Fibroblast of lung (primary cell): Measurements from ENCODE around the gene POLG2. TPM values are rescaled to one million over a fixed set of nuclear protein-coding genes. Genes with fewer than 3 reads are reported as not detected.

Experiments
- DNase-seq, 2 donors: peaks; one replicate each; pipeline versions ENCODE4 v3.0.0 to v3.0.0-alpha.2; 2010; ENCODE audit warnings: low read depth in 2 of 2
- H2AFZ ChIP-seq: 2 replicates; pipeline ENCODE4 v1.5.1; 2012; ENCODE audit warnings: low read length, control low read depth, inconsistent platforms
- H3K27ac ChIP-seq: 2 replicates; pipeline ENCODE4 v1.5.1; 2011; ENCODE audit warnings: low read length, control low read depth; ENCODE audit not compliant: insufficient read depth
- H3K27me3 ChIP-seq: 2 replicates; pipeline ENCODE4 v1.5.1; 2011; ENCODE audit warnings: mild to moderate bottlenecking, low read length; ENCODE audit not compliant: control insufficient read depth, insufficient read depth
- H3K36me3 ChIP-seq: 2 replicates; pipeline ENCODE4 v1.5.1; 2011; ENCODE audit warnings: low read length; ENCODE audit not compliant: control insufficient read depth, insufficient read depth
- H3K4me1 ChIP-seq: 2 replicates; pipeline ENCODE4 v1.5.1; 2011; ENCODE audit warnings: low read length; ENCODE audit not compliant: control insufficient read depth, insufficient read depth; ENCODE audit errors: extremely low read depth
- H3K4me2 ChIP-seq: 2 replicates; pipeline ENCODE4 v1.5.1; 2011; ENCODE audit warnings: low read length, control low read depth; ENCODE audit not compliant: insufficient read depth; ENCODE audit errors: extremely low read depth
- H3K4me3 ChIP-seq, 4 experiments: fragments of 200-600 bp in 1 of 4; sonication (generic) in 1 of 4; replicated peaks in 1 of 4; 2 replicates each; pipeline ENCODE4 v1.5.1; 2011 to 2016; ENCODE audit warnings: low read length in 4 of 4, low read depth in 3 of 4, mild to moderate bottlenecking in 3 of 4, control low read depth in 2 of 4, inconsistent platforms in 1 of 4, mixed read lengths in 1 of 4; ENCODE audit not compliant: insufficient read depth in 1 of 4; ENCODE audit errors: control extremely low read depth in 1 of 4
- H3K79me2 ChIP-seq: 2 replicates; pipeline ENCODE4 v1.5.1; 2012; ENCODE audit warnings: mild to moderate bottlenecking, low read length, inconsistent platforms; ENCODE audit not compliant: control insufficient read depth, insufficient read depth
- H3K9ac ChIP-seq: 2 replicates; pipeline ENCODE4 v1.5.1; 2011; ENCODE audit warnings: mild to moderate bottlenecking, low read length, control low read depth; ENCODE audit not compliant: insufficient read depth
- H3K9me3 ChIP-seq: 2 replicates; pipeline ENCODE4 v1.5.1; 2012; ENCODE audit warnings: low read depth, low read length; ENCODE audit not compliant: control insufficient read depth, insufficient read depth
- H4K20me1 ChIP-seq: 2 replicates; pipeline ENCODE4 v1.5.1; 2011; ENCODE audit warnings: low read length; ENCODE audit not compliant: control insufficient read depth, insufficient read depth; ENCODE audit errors: extremely low read depth
- CTCF ChIP-seq, 2 donors: IDR thresholded peaks in 1 of 2; conservative IDR thresholded peaks in 1 of 2; 1 replicate in 1 of 2; 2 replicates in 1 of 2; pipeline ENCODE4 v1.5.1; 2011 to 2012; ENCODE audit warnings: low read length in 2 of 2, control low read depth in 1 of 2, inconsistent platforms in 1 of 2, low read depth in 1 of 2, mild to moderate bottlenecking in 1 of 2
- EZH2 ChIP-seq: IDR thresholded peaks from 2 replicates; pipeline ENCODE4 v1.5.1; 2012; ENCODE audit warnings: low read length, control low read depth, mild to moderate bottlenecking; ENCODE audit errors: missing control alignments
- polyA plus RNA-seq, 2 donors: library from polyadenylated mRNA; depleted of rRNA in 1 of 2; stranded (reverse) in 1 of 2; unstranded in 1 of 2; fragments of >200 nt; gene quantifications; 2 replicates each; pipeline ENCODE4 v1.2.1, GENCODE V29; 2011 to 2012; ENCODE audit warnings: missing spikeins in 1 of 2
- total RNA-seq: library from RNA; depleted of rRNA; stranded (reverse); fragments of >200 nt; gene quantifications from 2 replicates; pipeline ENCODE4 v1.2.1, GENCODE V29; 2014

Gene POLG2
- total and polyA plus RNA-seq, 2 donors (not counting 1 experiment from before 2014, with no cell fraction given), result 6.9 to 21.3 TPM

- no peak overlapping the region for H3K9ac ChIP-seq
- no peak for TF ChIP-seq EZH2
- TF ChIP-seq CTCF (conservative IDR thresholded peaks at IDR 0.05 in 1 of 2, IDR thresholded peaks at IDR 0.05 in 1 of 2; ENCODE audit: low read depth in 1 of 2, low read length in 2 of 2), result no peak
- H3K4me3 ChIP-seq, result peak overlapping the region in 3 of 4 experiments; percentile 12 to 89 (median 74)
- peak overlapping the region; percentile 71 for H3K4me2 ChIP-seq
- peaks cover 15% of the 10 kb centered on the region for H4K20me1 ChIP-seq
- H3K4me1 ChIP-seq, result peaks cover 12% of the 10 kb centered on the region
- DNase-seq, result peak; percentile 28 to 59
- no peak overlapping the region for H2AFZ ChIP-seq
- H3K27ac ChIP-seq, result peak overlapping the region; percentile 30
- H3K27me3 ChIP-seq, result no peaks in the 10 kb centered on the region
- H3K36me3 ChIP-seq, result peaks cover 29% of the 10 kb centered on the region
- peaks cover 70% of the 10 kb centered on the region for H3K79me2 ChIP-seq
- H3K9me3 ChIP-seq, result no peaks in the 10 kb centered on the region
These were observed 6.0 kb upstream of the POLG2 start for GRCh38 chr17:64502809-64503208.

- H3K27me3 ChIP-seq, result no peaks in the 10 kb centered on the region
- H2AFZ ChIP-seq, result no peak overlapping the region
- peaks cover 15% of the 10 kb centered on the region for H4K20me1 ChIP-seq
- H3K9me3 ChIP-seq, result no peaks in the 10 kb centered on the region
- peak overlapping the region; percentile 46 for H3K4me2 ChIP-seq
- no peak overlapping the region for H3K9ac ChIP-seq
- H3K36me3 ChIP-seq, result peaks cover 29% of the 10 kb centered on the region
- peaks cover 12% of the 10 kb centered on the region for H3K4me1 ChIP-seq
- peak overlapping the region; percentile 30 for H3K27ac ChIP-seq
- H3K79me2 ChIP-seq, result peaks cover 62% of the 10 kb centered on the region
- no peak for TF ChIP-seq EZH2
- no peak for TF ChIP-seq CTCF (conservative IDR thresholded peaks at IDR 0.05 in 1 of 2, IDR thresholded peaks at IDR 0.05 in 1 of 2; ENCODE audit: low read depth in 1 of 2, low read length in 2 of 2)
- DNase-seq, result no peak
- peak overlapping the region in 1 of 4 experiments; percentile 89 for H3K4me3 ChIP-seq
These were observed 5.2 kb upstream of the POLG2 start for GRCh38 chr17:64502021-64502420.

- no peak for DNase-seq
- Histone ChIP-seq H3K4me1 (peaks cover 12% of the 10 kb centered on the region), H2AFZ (no peak overlapping the region), H3K27ac (peak overlapping the region; percentile 30), H3K4me3 (no peak overlapping the region), H3K79me2 (peaks cover 66% of the 10 kb centered on the region), H3K9ac (no peak overlapping the region), H3K9me3 (no peaks in the 10 kb centered on the region), H3K27me3 (no peaks in the 10 kb centered on the region), H3K36me3 (peaks cover 29% of the 10 kb centered on the region), H3K4me2 (peak overlapping the region; percentile 17), H4K20me1 (peaks cover 15% of the 10 kb centered on the region)
- TF ChIP-seq EZH2 (no peak), CTCF (conservative IDR thresholded peaks at IDR 0.05 in 1 of 2, IDR thresholded peaks at IDR 0.05 in 1 of 2; ENCODE audit: low read depth in 1 of 2, low read length in 2 of 2) (no peak)
These were observed 4.3 kb upstream of the POLG2 start for GRCh38 chr17:64500862-64501765.
